GM21528 (cell line): ENCODE results near the gene TP53.

ENCODE experiments used
- ATAC-seq: cut with Tn5 transposase; IDR thresholded peaks from one replicate; pipeline ENCODE4 v1.9.1; 2021; ENCODE audit warnings: mild to moderate bottlenecking, moderate library complexity; ENCODE audit not compliant: unreplicated experiment, low FRiP score

The TP53 gene

GRCh38 chr17:7687072-7687907 lies at the start of gene TP53:
Gene TP53 (minus strand): TSS chr17:7687490. CDS start chr17:7676594, 10,896 bp downstream.
- ATAC-seq, result no peak

- ATAC-seq, result no peak
Measured at GRCh38 chr17:7732981-7733539, 45.8 kb upstream of the TP53 start.

GRCh38 chr17:7729816-7730215 lies 42.5 kb upstream of the TP53 start:
- no peak for ATAC-seq

- ATAC-seq, result no peak
Measured at GRCh38 chr17:7727886-7728285, 40.6 kb upstream of the TP53 start.

- ATAC-seq, result no peak
Measured at GRCh38 chr17:7721612-7722011, 34.3 kb upstream of the TP53 start.

- no peak for ATAC-seq
Measured at GRCh38 chr17:7720125-7720524, 32.8 kb upstream of the TP53 start.

- no peak for ATAC-seq
Measured at GRCh38 chr17:7719661-7720060, 32.4 kb upstream of the TP53 start.

- no peak for ATAC-seq
Measured at GRCh38 chr17:7717756-7718350, 30.6 kb upstream of the TP53 start.

GRCh38 chr17:7716901-7717755 lies 29.8 kb upstream of the TP53 start, which contains the start of gene DNAH2:
Gene DNAH2 (plus strand): TSS chr17:7717744. CDS start chr17:7719735, 1,991 bp downstream.
- no peak for ATAC-seq

GRCh38 chr17:7715936-7716886 lies 28.9 kb upstream of the TP53 start:
- no peak for ATAC-seq

- no peak for ATAC-seq
Measured at GRCh38 chr17:7714721-7715594, 27.7 kb upstream of the TP53 start.

- no peak for ATAC-seq
Measured at GRCh38 chr17:7713782-7714181, 26.5 kb upstream of the TP53 start.

GRCh38 chr17:7712111-7712771 lies 25.0 kb upstream of the TP53 start:
- no peak for ATAC-seq

- no peak for ATAC-seq
Measured at GRCh38 chr17:7711051-7711755, 23.9 kb upstream of the TP53 start.

GRCh38 chr17:7710301-7710700 lies 23.0 kb upstream of the TP53 start:
- no peak for ATAC-seq

GRCh38 chr17:7709031-7709430 lies 21.7 kb upstream of the TP53 start:
- ATAC-seq, result no peak
